ENCODE data around the gene NUP214.

GRCh38 chr9:131084661-131085369 is 40.6 kb upstream of the NUP214 start:
- TF ChIP-seq POLR2A (IDR thresholded peaks at IDR 0.05) = no peak
- no peak for TF ChIP-seq CTCF (IDR thresholded peaks at IDR 0.05)

Measured in uterus (tissue), 2 donors.